Measurements from ENCODE around the gene LRRC49. TPM values are rescaled to one million over a fixed set of nuclear protein-coding genes. Genes with fewer than 3 reads are reported as not detected.

The LRRC49 gene
- total RNA-seq, 1 experiment from 2014 or later = not detected

DNA sequence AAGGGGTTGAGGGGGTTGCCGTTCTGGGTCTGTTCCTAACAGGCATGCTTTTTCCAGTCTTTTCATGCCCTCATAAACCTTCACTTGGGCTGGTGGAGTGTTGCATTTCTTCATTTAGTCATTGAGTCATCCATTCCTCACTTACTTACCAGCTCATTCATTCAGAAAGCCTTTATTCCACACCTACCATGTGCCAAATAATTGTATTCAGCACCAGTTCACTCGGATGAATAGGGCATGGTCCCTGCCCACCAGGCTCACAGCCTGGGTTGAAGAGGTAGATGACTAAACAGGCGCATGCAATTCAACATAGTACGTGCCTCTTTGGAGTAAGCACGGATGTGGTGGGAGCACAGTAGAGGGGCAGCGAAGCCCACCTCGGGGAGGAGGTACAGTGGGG, 187.5 kb downstream of the LRRC49 start:
- Histone ChIP-seq H3K4me1 (ENCODE audit: low read length) (no peaks in the 10 kb centered on the region), H4K20me1 (ENCODE audit: insufficient read depth, low read depth, low read length) (no peaks in the 10 kb centered on the region), H3K9me3 (ENCODE audit: low read length) (no peaks in the 10 kb centered on the region), H3K4me2 (ENCODE audit: low read depth, low read length, poor library complexity, severe bottlenecking) (no peak overlapping the region), H3K79me2 (ENCODE audit: low read length) (no peaks in the 10 kb centered on the region), H3K4me3 (ENCODE audit: low read length) (no peak overlapping the region), H3K27ac (ENCODE audit: low read length) (no peak overlapping the region), H3K36me3 (ENCODE audit: insufficient read depth, low read length) (no peaks in the 10 kb centered on the region), H3K9ac (ENCODE audit: low read length) (no peak overlapping the region), H3K9me2 (replicated peaks; ENCODE audit: insufficient read depth, low read length) (no peaks in the 10 kb centered on the region), H3K27me3 (ENCODE audit: low read length) (no peaks in the 10 kb centered on the region; the same call in 1 of the 2 replicates), H2AFZ (ENCODE audit: low read length) (no peak overlapping the region)
- no peak for DNase-seq

DNA sequence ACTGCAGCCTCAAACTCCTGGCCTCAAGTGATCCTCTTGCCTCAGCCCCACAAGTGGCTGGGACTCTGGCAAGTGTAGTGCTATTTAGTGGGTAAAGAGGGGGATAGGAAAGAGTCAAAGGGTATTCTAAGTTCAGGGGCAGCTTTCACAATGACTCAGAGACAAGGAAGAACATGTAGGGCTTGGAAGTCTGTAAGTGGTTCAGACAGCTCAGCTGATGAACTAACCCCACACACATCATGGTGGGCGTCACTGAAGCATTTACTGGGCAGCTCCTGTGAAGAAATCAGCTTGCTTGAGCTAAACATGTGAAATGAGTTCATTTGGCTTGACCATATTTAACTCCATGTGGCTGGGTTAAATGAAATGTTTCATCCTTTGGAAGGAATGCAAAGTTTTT, 188.1 kb downstream of the LRRC49 start:
- no peaks in the 10 kb centered on the region for H3K4me1 ChIP-seq (ENCODE audit: low read length)
- no peaks in the 10 kb centered on the region for H3K9me3 ChIP-seq (ENCODE audit: low read length)
- no peaks in the 10 kb centered on the region; the same call in 1 of the 2 replicates for H3K27me3 ChIP-seq (ENCODE audit: low read length)
- no peak overlapping the region for H3K9ac ChIP-seq (ENCODE audit: low read length)
- no peaks in the 10 kb centered on the region for H3K9me2 ChIP-seq (replicated peaks; ENCODE audit: insufficient read depth, low read length)
- H3K36me3 ChIP-seq (ENCODE audit: insufficient read depth, low read length) = no peaks in the 10 kb centered on the region
- H2AFZ ChIP-seq (ENCODE audit: low read length) = no peak overlapping the region
- no peaks in the 10 kb centered on the region for H3K79me2 ChIP-seq (ENCODE audit: low read length)
- H3K4me2 ChIP-seq (ENCODE audit: low read depth, low read length, poor library complexity, severe bottlenecking) = no peak overlapping the region
- H3K27ac ChIP-seq (ENCODE audit: low read length) = no peak overlapping the region
- DNase-seq = no peak
- no peak overlapping the region for H3K4me3 ChIP-seq (ENCODE audit: low read length)
- no peaks in the 10 kb centered on the region for H4K20me1 ChIP-seq (ENCODE audit: insufficient read depth, low read depth, low read length)

DNA sequence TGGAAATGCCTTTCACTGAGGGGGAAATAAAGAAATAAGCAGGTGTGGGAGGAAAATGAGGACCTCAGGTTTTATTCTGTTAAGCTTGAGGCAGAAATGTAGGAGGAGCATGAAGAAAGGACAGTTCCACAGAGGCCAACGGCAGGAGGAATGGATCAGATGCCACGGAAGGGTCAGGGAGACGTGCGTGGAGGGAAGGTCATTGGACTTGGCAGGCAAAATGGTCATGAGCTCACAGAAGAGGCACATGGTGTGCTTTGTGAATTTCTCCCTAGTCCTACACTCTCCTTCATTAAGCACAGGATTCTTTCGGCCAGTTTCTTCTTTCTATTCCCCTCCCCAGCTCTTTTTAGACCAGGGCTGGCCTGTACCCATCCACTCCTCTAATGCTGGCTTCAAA, 190.2 kb downstream of the LRRC49 start:
- H3K9me2 ChIP-seq (replicated peaks; ENCODE audit: insufficient read depth, low read length) = no peaks in the 10 kb centered on the region
- no peaks in the 10 kb centered on the region for H3K36me3 ChIP-seq (ENCODE audit: insufficient read depth, low read length)
- no peaks in the 10 kb centered on the region for H3K9me3 ChIP-seq (ENCODE audit: low read length)
- no peaks in the 10 kb centered on the region for H3K4me1 ChIP-seq (ENCODE audit: low read length)
- no peaks in the 10 kb centered on the region for H4K20me1 ChIP-seq (ENCODE audit: insufficient read depth, low read depth, low read length)
- H3K9ac ChIP-seq (ENCODE audit: low read length) = no peak overlapping the region
- H3K27me3 ChIP-seq (ENCODE audit: low read length) = no peaks in the 10 kb centered on the region; the same call in 1 of the 2 replicates
- DNase-seq = no peak
- no peak overlapping the region for H3K27ac ChIP-seq (ENCODE audit: low read length)
- no peak overlapping the region for H3K4me2 ChIP-seq (ENCODE audit: low read depth, low read length, poor library complexity, severe bottlenecking)
- H3K4me3 ChIP-seq (ENCODE audit: low read length) = no peak overlapping the region
- H2AFZ ChIP-seq (ENCODE audit: low read length) = no peak overlapping the region
- no peaks in the 10 kb centered on the region for H3K79me2 ChIP-seq (ENCODE audit: low read length)

DNA sequence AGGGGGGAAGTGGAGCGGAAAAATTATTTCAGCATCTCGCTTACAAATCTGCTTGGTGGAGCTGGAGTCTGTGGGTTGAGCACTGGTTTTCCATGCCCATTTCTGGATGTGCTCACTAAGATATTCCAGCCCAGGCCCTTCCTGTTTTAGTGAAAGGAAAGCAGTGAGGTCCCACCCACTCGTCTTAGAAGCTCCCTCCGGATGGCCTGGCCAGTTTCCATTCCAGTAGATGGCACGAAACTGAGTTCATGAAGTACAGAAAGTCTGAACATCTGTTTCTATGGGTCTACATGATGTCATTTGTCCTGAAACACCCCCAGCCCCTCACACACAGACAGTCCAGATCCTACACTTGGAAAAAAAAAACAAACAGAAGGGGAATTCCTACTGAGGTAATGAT, 190.7 kb downstream of the LRRC49 start:
- DNase-seq = no peak
- Histone ChIP-seq H3K9me3 (ENCODE audit: low read length) (no peaks in the 10 kb centered on the region), H3K27me3 (ENCODE audit: low read length) (no peaks in the 10 kb centered on the region; the same call in 1 of the 2 replicates), H4K20me1 (ENCODE audit: insufficient read depth, low read depth, low read length) (no peaks in the 10 kb centered on the region), H3K27ac (ENCODE audit: low read length) (no peak overlapping the region), H3K9me2 (replicated peaks; ENCODE audit: insufficient read depth, low read length) (no peaks in the 10 kb centered on the region), H2AFZ (ENCODE audit: low read length) (no peak overlapping the region), H3K36me3 (ENCODE audit: insufficient read depth, low read length) (no peaks in the 10 kb centered on the region), H3K4me1 (ENCODE audit: low read length) (no peaks in the 10 kb centered on the region), H3K79me2 (ENCODE audit: low read length) (no peaks in the 10 kb centered on the region), H3K4me3 (ENCODE audit: low read length) (no peak overlapping the region), H3K4me2 (ENCODE audit: low read depth, low read length, poor library complexity, severe bottlenecking) (no peak overlapping the region), H3K9ac (ENCODE audit: low read length) (no peak overlapping the region)

DNA sequence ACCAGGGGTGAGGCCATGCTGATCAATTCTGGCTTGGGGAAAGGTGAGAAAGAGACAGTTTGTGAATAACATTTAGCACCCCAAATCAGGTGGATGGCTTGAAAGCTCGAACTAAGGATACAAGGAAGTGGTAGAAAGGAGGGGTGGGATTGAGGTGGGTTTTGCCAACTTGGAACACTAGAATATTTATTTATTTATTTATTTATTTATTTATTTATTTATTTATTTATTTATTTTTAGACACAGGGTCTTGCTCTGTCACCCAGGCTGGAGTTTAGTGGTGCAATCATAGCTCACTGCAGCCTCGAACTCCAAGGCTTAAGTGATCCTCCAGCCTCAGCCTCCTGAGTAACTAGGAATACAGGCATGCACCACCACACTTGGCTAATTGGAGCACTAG, 191.6 kb downstream of the LRRC49 start:
- H3K9me2 ChIP-seq (replicated peaks; ENCODE audit: insufficient read depth, low read length) = no peaks in the 10 kb centered on the region
- H3K27ac ChIP-seq (ENCODE audit: low read length) = no peak overlapping the region
- H3K36me3 ChIP-seq (ENCODE audit: insufficient read depth, low read length) = no peaks in the 10 kb centered on the region
- H3K79me2 ChIP-seq (ENCODE audit: low read length) = no peaks in the 10 kb centered on the region
- no peak overlapping the region for H3K9ac ChIP-seq (ENCODE audit: low read length)
- H3K4me3 ChIP-seq (ENCODE audit: low read length) = no peak overlapping the region
- no peak overlapping the region for H3K4me2 ChIP-seq (ENCODE audit: low read depth, low read length, poor library complexity, severe bottlenecking)
- no peaks in the 10 kb centered on the region for H3K9me3 ChIP-seq (ENCODE audit: low read length)
- no peak for DNase-seq
- H3K27me3 ChIP-seq (ENCODE audit: low read length) = no peaks in the 10 kb centered on the region; the same call in 1 of the 2 replicates
- no peaks in the 10 kb centered on the region for H4K20me1 ChIP-seq (ENCODE audit: insufficient read depth, low read depth, low read length)
- H2AFZ ChIP-seq (ENCODE audit: low read length) = no peak overlapping the region
- H3K4me1 ChIP-seq (ENCODE audit: low read length) = no peaks in the 10 kb centered on the region

DNA sequence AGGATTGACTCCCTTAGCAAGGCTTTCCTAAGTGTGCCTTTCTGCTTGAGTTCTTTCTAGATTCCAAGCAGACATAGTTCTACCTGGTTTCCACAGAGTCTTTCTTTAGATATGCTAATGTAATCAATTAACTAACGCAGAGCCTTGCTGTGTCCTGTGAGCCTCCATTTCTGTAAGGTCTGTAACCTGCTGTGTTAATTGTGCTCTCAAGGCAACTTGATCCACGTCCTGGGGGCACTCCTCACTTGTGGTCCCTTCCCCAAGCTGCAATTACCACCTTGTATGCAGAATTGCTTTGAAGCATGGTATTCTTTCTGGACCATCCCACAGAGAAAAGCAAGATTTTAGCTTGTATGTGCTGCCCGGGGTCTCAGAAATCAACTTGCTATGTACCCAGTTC, 193.2 kb downstream of the LRRC49 start:
- Histone ChIP-seq H3K79me2 (ENCODE audit: low read length) (no peaks in the 10 kb centered on the region), H3K27me3 (ENCODE audit: low read length) (no peaks in the 10 kb centered on the region; the same call in 1 of the 2 replicates), H3K9me2 (replicated peaks; ENCODE audit: insufficient read depth, low read length) (no peaks in the 10 kb centered on the region), H3K27ac (ENCODE audit: low read length) (no peak overlapping the region), H3K36me3 (ENCODE audit: insufficient read depth, low read length) (no peaks in the 10 kb centered on the region), H3K4me3 (ENCODE audit: low read length) (no peak overlapping the region), H3K9ac (ENCODE audit: low read length) (no peak overlapping the region), H3K4me1 (ENCODE audit: low read length) (no peaks in the 10 kb centered on the region), H2AFZ (ENCODE audit: low read length) (no peak overlapping the region), H3K9me3 (ENCODE audit: low read length) (no peaks in the 10 kb centered on the region), H3K4me2 (ENCODE audit: low read depth, low read length, poor library complexity, severe bottlenecking) (no peak overlapping the region), H4K20me1 (ENCODE audit: insufficient read depth, low read depth, low read length) (no peaks in the 10 kb centered on the region)
- no peak for DNase-seq

DNA sequence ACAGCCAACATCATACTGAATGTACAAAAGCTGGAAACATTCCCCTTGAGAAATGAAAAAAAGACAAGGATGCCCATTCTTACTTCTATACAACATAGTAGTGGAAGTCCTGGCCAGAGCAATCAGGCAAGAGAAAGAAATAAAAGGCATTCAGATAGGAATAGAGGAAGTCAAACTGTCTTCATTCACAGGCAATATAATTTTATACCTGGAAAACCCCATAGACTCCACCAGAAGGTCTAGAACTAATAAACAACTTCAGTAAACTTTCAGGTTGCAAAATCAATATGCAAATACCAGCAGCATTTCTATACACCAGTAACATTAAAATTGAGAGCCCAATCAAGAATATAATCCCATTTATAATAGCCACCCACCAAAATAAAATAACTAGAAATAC, 195.5 kb downstream of the LRRC49 start:
- Histone ChIP-seq H3K9ac (ENCODE audit: low read length) (no peak overlapping the region), H3K4me1 (ENCODE audit: low read length) (no peaks in the 10 kb centered on the region), H3K9me2 (replicated peaks; ENCODE audit: insufficient read depth, low read length) (no peaks in the 10 kb centered on the region), H3K27ac (ENCODE audit: low read length) (no peak overlapping the region), H3K9me3 (ENCODE audit: low read length) (no peaks in the 10 kb centered on the region), H3K27me3 (ENCODE audit: low read length) (no peaks in the 10 kb centered on the region), H4K20me1 (ENCODE audit: insufficient read depth, low read depth, low read length) (no peaks in the 10 kb centered on the region), H3K79me2 (ENCODE audit: low read length) (no peaks in the 10 kb centered on the region), H3K4me3 (ENCODE audit: low read length) (no peak overlapping the region), H3K4me2 (ENCODE audit: low read depth, low read length, poor library complexity, severe bottlenecking) (no peak overlapping the region), H3K36me3 (ENCODE audit: insufficient read depth, low read length) (no peaks in the 10 kb centered on the region), H2AFZ (ENCODE audit: low read length) (no peak overlapping the region)
- DNase-seq = no peak

DNA sequence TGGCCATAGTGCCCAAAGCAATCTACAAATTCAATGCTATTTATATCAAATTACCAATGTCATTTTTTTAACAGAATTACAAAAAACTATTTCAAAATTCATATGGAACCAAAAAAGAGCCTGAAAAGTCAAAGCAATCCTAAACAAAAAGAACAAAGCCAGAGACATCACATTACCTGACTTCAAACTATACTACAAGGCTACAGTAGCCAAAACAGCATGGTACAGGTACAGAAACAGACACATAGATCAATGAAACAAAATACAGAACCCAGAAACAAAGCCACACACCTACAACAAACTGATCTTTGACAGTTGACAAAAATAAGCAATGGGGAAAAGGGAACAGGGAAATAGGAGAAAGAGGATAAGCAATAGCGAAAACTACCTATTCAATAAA, 196.1 kb downstream of the LRRC49 start:
- Histone ChIP-seq H2AFZ (ENCODE audit: low read length) (no peak overlapping the region), H3K4me2 (ENCODE audit: low read depth, low read length, poor library complexity, severe bottlenecking) (no peak overlapping the region), H3K36me3 (ENCODE audit: insufficient read depth, low read length) (no peaks in the 10 kb centered on the region), H3K27me3 (ENCODE audit: low read length) (no peaks in the 10 kb centered on the region), H3K27ac (ENCODE audit: low read length) (no peak overlapping the region), H3K9me2 (replicated peaks; ENCODE audit: insufficient read depth, low read length) (no peaks in the 10 kb centered on the region), H3K79me2 (ENCODE audit: low read length) (no peaks in the 10 kb centered on the region), H3K9me3 (ENCODE audit: low read length) (no peaks in the 10 kb centered on the region), H3K4me3 (ENCODE audit: low read length) (no peak overlapping the region), H4K20me1 (ENCODE audit: insufficient read depth, low read depth, low read length) (no peaks in the 10 kb centered on the region), H3K4me1 (ENCODE audit: low read length) (no peaks in the 10 kb centered on the region), H3K9ac (ENCODE audit: low read length) (no peak overlapping the region)
- DNase-seq = no peak

DNA sequence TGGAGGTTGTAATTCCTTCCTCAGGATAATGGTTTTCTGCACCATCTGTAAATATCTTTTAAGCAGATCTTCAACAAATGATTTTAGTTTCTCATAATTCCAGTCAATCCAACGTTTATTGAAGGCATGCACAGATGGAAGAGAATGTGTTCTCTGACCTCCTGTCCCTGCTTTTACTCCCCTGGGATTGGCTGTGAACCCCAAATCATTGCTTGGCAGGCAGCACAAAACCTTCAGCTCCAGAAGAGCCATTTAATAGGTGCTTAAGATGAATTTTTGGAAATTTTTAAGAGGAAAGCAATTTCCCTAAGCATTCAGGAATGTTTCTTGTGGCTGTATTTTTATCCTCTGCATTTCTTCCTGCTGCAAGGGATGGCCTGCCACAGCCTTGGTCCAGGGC, 197.2 kb downstream of the LRRC49 start:
- DNase-seq = no peak
- H3K4me1 ChIP-seq (ENCODE audit: low read length) = no peaks in the 10 kb centered on the region
- H3K27me3 ChIP-seq (ENCODE audit: low read length) = no peaks in the 10 kb centered on the region
- no peaks in the 10 kb centered on the region for H3K79me2 ChIP-seq (ENCODE audit: low read length)
- no peak overlapping the region for H3K9ac ChIP-seq (ENCODE audit: low read length)
- no peaks in the 10 kb centered on the region for H3K9me3 ChIP-seq (ENCODE audit: low read length)
- H3K4me3 ChIP-seq (ENCODE audit: low read length) = no peak overlapping the region
- H2AFZ ChIP-seq (ENCODE audit: low read length) = no peak overlapping the region
- no peak overlapping the region for H3K4me2 ChIP-seq (ENCODE audit: low read depth, low read length, poor library complexity, severe bottlenecking)
- H3K27ac ChIP-seq (ENCODE audit: low read length) = no peak overlapping the region
- no peaks in the 10 kb centered on the region for H3K36me3 ChIP-seq (ENCODE audit: insufficient read depth, low read length)
- H3K9me2 ChIP-seq (replicated peaks; ENCODE audit: insufficient read depth, low read length) = no peaks in the 10 kb centered on the region
- H4K20me1 ChIP-seq (ENCODE audit: insufficient read depth, low read depth, low read length) = no peaks in the 10 kb centered on the region
